Neural cell (in vitro differentiated cells): ENCODE measurements around the gene AP1M2.

Experiments
- CTCF ChIP-seq: fragments of 450-650 bp; IDR thresholded peaks from 2 replicates; pipeline ENCODE4 v1.5.1; 2014; ENCODE audit warnings: antibody characterized with exemption, mild to moderate bottlenecking, moderate library complexity; ENCODE audit not compliant: poor library complexity, severe bottlenecking
- EP300 ChIP-seq: fragments of 450-650 bp; conservative IDR thresholded peaks from 2 replicates; pipeline ENCODE4 v1.6.1; 2014; ENCODE audit warnings: antibody characterized with exemption, mild to moderate bottlenecking, moderate library complexity; ENCODE audit not compliant: poor library complexity, severe bottlenecking
- EZH2 ChIP-seq: fragments of 200-600, 300-800 bp; shearing (Covaris generic), sonication (generic); IDR thresholded peaks from 2 replicates; pipeline ENCODE4 v1.6.1; 2014; ENCODE audit warnings: antibody characterized with exemption, low read length, borderline replicate concordance, mild to moderate bottlenecking; ENCODE audit not compliant: insufficient read depth, poor library complexity, severe bottlenecking
- REST ChIP-seq: IDR thresholded peaks from 2 replicates; pipeline ENCODE4 v1.6.1; 2012; ENCODE audit warnings: borderline replicate concordance

- TF ChIP-seq CTCF (no peak), EZH2 (no peak), REST (no peak), EP300 (no peak)
These were observed 34.9 kb upstream of the AP1M2 start for GRCh38 chr19:10621966-10622365.
